GM19455 (cell line): Measurements from ENCODE around the gene IRF2BP2.

Experiments used
- ATAC-seq: cut with Tn5 transposase; IDR thresholded peaks from one replicate; pipeline ENCODE4 v1.9.1; 2021; ENCODE audit not compliant: unreplicated experiment

Gene IRF2BP2

DNA sequence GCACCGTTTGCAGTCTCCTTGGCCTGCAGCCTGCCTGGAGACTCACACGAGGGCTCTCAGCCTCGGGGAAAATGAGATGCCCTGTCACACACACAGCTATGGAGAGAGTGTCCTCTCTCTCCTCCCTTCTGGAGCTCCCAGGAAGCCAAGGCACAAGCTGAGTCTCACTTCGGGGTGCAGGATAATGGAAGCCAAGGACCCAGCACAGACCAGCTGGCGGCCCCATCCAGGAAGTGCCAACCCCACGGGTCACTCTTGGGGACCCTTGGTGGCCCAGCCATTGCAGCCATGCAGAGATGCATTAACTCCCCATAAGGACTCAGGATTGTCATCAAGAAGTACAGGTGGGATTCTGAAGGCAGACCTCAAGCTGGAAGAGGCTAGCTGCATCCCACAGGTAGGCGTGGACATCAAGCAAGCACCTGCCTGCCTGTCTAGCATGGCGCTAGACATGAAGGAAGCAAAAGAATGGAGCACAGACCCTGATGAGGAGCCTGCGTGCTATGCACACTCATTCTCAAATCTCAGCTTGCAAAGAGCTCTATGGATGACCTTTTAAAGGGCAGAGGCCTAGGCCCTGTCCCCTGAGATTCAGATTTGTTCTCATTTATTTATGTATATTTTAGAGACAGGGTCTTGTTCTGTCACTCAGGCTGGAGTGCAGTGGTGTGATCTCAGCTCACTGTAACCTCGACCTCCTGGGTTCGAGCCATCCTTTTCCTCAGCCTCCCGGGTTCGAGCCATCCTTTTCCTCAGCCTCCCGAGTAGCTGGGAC, 49.9 kb downstream of the IRF2BP2 start:
- no peak for ATAC-seq

DNA sequence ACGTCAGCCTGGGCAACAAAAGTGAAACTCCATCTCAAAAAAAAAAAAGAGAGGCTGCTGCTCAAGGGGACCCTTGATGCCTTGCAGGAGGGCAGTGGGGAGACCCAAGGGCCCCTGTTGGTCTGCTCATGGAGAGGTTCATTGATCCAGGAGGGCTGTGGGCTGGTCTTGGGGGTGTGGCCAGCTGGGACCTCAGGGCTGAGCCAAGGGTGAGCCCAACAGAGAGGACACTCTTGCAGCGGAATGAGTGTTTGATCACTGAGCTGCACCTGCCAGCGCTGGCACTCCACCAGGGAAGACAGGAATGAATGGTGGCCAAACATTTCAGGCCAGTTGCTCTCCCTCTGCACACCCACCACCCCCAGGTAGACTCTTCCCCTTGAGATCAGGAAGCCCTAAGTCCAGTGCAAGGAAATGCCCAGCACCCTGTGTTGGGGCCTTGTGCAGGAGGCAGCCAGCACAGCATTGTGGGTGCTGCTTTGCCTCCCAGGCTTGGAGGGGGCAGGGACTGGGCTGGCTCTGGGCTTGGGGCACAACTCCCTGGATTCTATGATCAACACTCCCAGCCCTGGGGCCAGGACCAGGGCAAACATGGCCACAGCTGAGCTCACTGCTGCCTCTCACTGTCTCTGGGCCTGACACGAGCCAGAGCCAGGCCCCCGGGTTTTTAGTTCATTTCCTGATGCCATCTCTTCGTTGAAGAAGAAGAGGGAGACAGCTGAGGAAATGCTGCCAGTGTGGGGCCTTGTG, 50.7 kb downstream of the IRF2BP2 start:
- no peak for ATAC-seq

DNA sequence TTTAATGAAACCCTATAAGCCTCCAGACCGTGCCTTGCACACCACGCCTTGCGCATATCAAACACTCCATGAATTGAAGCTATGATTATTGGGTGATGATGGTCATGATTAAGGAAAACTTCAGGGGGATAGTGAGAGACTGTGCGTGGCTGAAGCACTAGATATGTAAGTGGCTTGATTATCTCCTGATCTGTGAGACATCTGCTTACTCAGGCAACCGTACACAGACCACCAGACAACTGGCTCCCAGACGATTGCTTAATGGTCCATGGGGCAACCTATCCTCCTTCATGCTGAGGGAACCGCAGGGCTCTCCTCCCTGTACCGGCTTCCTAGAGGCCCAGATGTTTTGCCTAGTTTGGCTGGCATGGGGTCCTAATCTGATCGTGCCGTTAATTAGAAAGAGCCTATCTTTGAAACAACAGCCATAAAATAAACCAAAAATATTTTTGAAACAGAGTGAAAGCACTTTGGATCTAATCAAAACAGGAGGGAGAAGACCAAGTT, 51.6 kb downstream of the IRF2BP2 start:
- no peak for ATAC-seq

DNA sequence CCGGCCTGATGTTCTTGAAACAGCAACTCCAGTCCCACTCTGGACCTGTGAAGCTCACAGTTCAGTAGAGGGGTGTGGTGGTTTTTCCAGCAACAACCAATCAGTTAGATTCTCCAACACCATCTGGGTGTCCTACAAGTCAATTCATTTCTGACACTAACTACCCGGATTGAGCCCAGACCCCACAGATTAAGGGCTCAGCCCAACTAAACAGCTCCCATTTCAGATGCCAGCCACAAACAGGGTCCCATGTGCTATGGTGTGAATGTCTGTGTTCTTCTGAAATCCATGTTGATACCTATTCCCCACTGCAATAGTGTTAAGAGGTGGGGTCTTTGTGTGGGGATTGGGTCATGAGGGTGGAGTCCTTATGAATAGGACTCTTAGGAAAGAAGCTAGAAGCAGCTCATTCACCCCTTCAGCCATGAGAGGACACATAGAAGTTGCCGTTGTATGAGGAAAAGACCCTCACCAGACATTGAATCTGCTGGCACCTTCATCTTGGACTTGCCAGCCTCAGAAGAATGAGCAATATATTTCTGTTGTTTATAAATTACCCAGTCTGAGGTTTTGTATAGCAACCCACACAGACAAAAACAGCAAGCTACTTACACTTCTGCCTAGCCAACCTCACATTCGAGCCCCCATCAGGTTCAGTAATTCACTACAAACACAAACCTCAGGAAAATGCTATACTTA, 53.6 kb downstream of the IRF2BP2 start:
- no peak for ATAC-seq

DNA sequence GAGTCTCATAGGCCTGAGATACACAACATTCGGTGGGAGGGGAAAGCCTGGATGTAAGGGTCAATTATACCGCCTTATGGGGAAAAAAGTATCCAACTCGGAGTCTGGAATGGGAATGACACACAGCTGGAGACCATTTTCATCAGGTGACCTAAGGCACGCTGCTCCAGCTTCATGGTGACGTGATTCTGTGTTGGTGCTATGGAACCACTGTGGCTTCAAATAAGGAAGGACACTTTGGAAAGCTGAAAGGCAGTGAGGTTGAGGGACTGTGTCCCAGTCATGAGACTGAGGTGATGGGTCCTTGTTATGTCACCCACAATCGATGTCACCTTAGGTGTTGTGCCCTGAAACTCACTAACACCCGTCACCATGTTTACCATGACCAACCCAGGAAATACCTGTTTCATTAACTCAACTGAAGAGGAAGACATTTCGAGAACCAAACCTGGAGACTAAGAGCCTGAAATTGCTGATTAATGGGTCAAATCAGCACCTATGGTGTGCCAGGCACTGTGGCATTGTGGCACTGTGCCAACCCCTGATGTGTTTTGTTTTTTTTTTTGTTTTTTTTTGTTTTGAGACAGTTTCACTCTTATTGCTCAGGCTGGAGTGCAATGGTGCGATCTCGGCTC, 54.5 kb downstream of the IRF2BP2 start:
- no peak for ATAC-seq

DNA sequence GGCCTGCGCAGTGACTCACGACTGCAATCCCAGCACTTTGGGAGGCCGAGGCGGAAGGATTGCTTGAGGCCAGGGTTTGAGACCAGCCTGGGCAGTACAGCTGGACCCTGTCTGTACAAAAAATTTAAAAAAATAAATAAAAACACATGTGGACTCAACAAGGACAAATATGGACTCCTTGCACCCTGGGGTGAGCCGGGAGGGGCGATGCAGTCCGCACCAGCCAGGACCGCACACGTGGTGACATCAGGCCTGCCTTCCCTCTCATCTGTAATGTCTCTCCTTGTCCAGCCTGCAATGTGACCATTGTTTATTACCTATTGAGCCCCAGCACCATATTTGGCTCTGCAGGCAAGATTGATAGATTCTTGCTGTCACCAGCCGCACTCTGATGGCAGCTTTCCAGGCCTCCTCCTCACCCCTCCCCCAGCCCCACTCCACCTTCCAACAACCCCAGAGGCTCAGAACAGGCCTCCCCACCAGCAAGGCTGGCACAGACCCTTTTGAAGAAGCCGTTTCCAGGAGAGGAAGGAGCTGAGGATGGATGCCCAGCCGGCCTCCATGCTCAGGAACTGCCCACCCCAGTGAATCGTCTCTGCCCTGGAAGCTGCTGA, 55.2 kb downstream of the IRF2BP2 start:
- no peak for ATAC-seq
